ENCODE measurements around the gene USP12.

DNA sequence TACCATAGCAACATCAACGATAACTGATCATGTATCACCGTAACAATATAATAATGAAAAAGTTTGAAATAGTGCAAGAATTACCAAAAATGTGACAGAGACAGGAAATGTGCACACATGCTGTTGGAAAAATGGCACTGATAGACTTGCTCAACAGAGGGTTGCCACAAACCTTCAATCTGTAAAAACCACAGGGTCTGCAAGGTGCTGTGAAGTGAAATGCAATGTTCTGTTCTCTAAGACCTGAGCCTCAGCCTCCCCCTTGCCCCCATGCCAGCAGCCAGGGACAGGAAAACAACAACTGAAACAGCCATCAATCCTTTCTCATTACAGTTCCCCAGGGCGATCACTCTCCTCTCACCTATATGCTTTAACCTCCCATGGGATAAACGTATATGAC lies 88.4 kb downstream of the USP12 start:
- no peak for TF ChIP-seq POLR2A (IDR thresholded peaks at IDR 0.05)
- TF ChIP-seq, protein P1, sequence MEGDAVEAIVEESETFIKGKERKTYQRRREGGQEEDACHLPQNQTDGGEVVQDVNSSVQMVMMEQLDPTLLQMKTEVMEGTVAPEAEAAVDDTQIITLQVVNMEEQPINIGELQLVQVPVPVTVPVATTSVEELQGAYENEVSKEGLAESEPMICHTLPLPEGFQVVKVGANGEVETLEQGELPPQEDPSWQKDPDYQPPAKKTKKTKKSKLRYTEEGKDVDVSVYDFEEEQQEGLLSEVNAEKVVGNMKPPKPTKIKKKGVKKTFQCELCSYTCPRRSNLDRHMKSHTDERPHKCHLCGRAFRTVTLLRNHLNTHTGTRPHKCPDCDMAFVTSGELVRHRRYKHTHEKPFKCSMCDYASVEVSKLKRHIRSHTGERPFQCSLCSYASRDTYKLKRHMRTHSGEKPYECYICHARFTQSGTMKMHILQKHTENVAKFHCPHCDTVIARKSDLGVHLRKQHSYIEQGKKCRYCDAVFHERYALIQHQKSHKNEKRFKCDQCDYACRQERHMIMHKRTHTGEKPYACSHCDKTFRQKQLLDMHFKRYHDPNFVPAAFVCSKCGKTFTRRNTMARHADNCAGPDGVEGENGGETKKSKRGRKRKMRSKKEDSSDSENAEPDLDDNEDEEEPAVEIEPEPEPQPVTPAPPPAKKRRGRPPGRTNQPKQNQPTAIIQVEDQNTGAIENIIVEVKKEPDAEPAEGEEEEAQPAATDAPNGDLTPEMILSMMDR (IDR thresholded peaks at IDR 0.05), result no peak

All from thyroid gland (tissue), 4 donors.